ENCODE measurements around the gene CDC16.

DNA sequence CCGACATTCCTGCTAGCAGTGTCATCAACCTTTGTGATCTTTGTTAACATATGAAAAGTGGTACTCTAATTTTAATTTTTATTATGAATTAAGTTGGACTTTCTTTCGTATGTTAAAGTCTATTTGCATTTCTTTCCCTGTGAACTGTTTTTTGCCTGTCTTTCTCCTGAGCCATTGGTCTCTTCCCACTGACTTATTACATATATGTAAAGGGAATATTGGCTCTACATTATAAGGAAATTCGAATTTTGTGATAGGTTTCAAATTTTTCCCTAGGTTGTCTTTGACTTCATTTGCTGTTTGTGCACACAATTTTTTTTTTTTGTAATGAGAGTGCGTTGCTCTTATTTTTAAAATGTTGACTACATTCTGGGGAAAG, 442 bp upstream of the CDC16 start:
- TF ChIP-seq, protein P1, sequence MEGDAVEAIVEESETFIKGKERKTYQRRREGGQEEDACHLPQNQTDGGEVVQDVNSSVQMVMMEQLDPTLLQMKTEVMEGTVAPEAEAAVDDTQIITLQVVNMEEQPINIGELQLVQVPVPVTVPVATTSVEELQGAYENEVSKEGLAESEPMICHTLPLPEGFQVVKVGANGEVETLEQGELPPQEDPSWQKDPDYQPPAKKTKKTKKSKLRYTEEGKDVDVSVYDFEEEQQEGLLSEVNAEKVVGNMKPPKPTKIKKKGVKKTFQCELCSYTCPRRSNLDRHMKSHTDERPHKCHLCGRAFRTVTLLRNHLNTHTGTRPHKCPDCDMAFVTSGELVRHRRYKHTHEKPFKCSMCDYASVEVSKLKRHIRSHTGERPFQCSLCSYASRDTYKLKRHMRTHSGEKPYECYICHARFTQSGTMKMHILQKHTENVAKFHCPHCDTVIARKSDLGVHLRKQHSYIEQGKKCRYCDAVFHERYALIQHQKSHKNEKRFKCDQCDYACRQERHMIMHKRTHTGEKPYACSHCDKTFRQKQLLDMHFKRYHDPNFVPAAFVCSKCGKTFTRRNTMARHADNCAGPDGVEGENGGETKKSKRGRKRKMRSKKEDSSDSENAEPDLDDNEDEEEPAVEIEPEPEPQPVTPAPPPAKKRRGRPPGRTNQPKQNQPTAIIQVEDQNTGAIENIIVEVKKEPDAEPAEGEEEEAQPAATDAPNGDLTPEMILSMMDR (conservative IDR thresholded peaks at IDR 0.05): no peak
- TF ChIP-seq ZFX (IDR thresholded peaks at IDR 0.05): no peak
